Measurements from ENCODE around the gene OR52B4. TPM values are rescaled to one million over a fixed set of nuclear protein-coding genes. Genes with fewer than 3 reads are reported as not detected.

Gene OR52B4
- total RNA-seq, 1 donor from 2014 or later, result not detected

Other genes starting within 250 kb of the OR52B4 start
- 11.4 and 11.9 TPM in 2 replicates for gene TRIM21, start 25.3 kb upstream of the OR52B4 start, total RNA-seq
- gene OR52K2, start 80.9 kb upstream of the OR52B4 start, total RNA-seq, result not detected in 2 replicates
- not detected in 2 replicates for gene OR52K1, start 114.3 kb upstream of the OR52B4 start, total RNA-seq
- not detected in 2 replicates for gene OR52M1, start 176.8 kb upstream of the OR52B4 start, total RNA-seq
- gene OR52I2, start 213.4 kb upstream of the OR52B4 start, total RNA-seq, result not detected in 2 replicates
- gene OR52I1, start 225.7 kb upstream of the OR52B4 start, total RNA-seq, result not detected in 2 replicates
- gene TRIM68, start 239.8 kb upstream of the OR52B4 start, total RNA-seq, result 18.1 and 18.7 TPM in 2 replicates